GM12801 (cell line): ENCODE results near the gene MEGF6.

Source experiments
- CTCF ChIP-seq: IDR thresholded peaks from one replicate; pipeline ENCODE4 v1.5.1; 2011; ENCODE audit warnings: control low read depth; ENCODE audit not compliant: insufficient read length; ENCODE audit errors: extremely low read depth

Gene MEGF6

GRCh38 chr1:3440300-3440681 is 171.0 kb downstream of the MEGF6 start:
- TF ChIP-seq CTCF: no peak
